HG03469 (cell line): ENCODE data around the gene ZFAND3.
"Not testable (repeated sequence)": the region's sequence is repeated elsewhere in the genome, so short reads cannot be mapped to it uniquely, and the experiment has no call there.

Experiments used
- ATAC-seq: cut with Tn5 transposase; IDR thresholded peaks from one replicate; pipeline ENCODE4 v1.9.1; 2021; ENCODE audit warnings: mild to moderate bottlenecking, moderate library complexity, moderate number of reproducible peaks; ENCODE audit not compliant: unreplicated experiment

ZFAND3 gene

GRCh38 chr6:37862992-37863391 is 43.5 kb downstream of the ZFAND3 start:
- no peak for ATAC-seq

- no peak for ATAC-seq
These were observed 44.7 kb downstream of the ZFAND3 start for GRCh38 chr6:37864250-37864649.

GRCh38 chr6:37865504-37865903 is 46.0 kb downstream of the ZFAND3 start:
- ATAC-seq = no peak

- no peak for ATAC-seq
These were observed 47.3 kb downstream of the ZFAND3 start for GRCh38 chr6:37866590-37867507.

GRCh38 chr6:37867756-37868446 is 48.4 kb downstream of the ZFAND3 start:
- ATAC-seq = no peak

GRCh38 chr6:37868447-37868825 is 48.9 kb downstream of the ZFAND3 start:
- ATAC-seq = no peak

GRCh38 chr6:37871616-37872372 is 52.3 kb downstream of the ZFAND3 start:
- no peak for ATAC-seq

GRCh38 chr6:37872373-37872745 is 52.8 kb downstream of the ZFAND3 start:
- no peak for ATAC-seq

GRCh38 chr6:37874726-37875125 is 55.2 kb downstream of the ZFAND3 start:
- no peak for ATAC-seq

GRCh38 chr6:37875561-37876309 is 56.2 kb downstream of the ZFAND3 start:
- no peak for ATAC-seq

GRCh38 chr6:37876843-37877242 is 57.3 kb downstream of the ZFAND3 start:
- no peak for ATAC-seq

GRCh38 chr6:37877373-37878149 is 58.0 kb downstream of the ZFAND3 start:
- ATAC-seq = no peak

- ATAC-seq = no peak
These were observed 58.7 kb downstream of the ZFAND3 start for GRCh38 chr6:37878150-37878710.

- ATAC-seq = not testable (repeated sequence)
These were observed 61.1 kb downstream of the ZFAND3 start for GRCh38 chr6:37880602-37881001.

- no peak for ATAC-seq
These were observed 62.8 kb downstream of the ZFAND3 start for GRCh38 chr6:37882292-37882691.

GRCh38 chr6:37882724-37883413 is 63.3 kb downstream of the ZFAND3 start:
- ATAC-seq = no peak

GRCh38 chr6:37884548-37884947 is 65.0 kb downstream of the ZFAND3 start:
- ATAC-seq = no peak

GRCh38 chr6:37889051-37889450 is 69.5 kb downstream of the ZFAND3 start:
- no peak for ATAC-seq

- ATAC-seq = no peak
These were observed 70.0 kb downstream of the ZFAND3 start for GRCh38 chr6:37889486-37889885.
